ENCODE measurements around the gene RFFL.

GRCh38 chr17:35083071-35083470 lies 19.6 kb upstream of the RFFL start:
- TF ChIP-seq CTCF (IDR thresholded peaks at IDR 0.05; ENCODE audit: poor library complexity, severe bottlenecking), result no peak
- TF ChIP-seq POLR2AphosphoS5 (IDR thresholded peaks at IDR 0.05), result no peak

Measured in neural cell (in vitro differentiated cells).